ENCODE data around the gene GPR85. TPM values are rescaled to one million over a fixed set of nuclear protein-coding genes. Genes with fewer than 3 reads are reported as not detected.

GPR85 gene
- total RNA-seq, 1 experiment from 2014 or later, result not detected

DNA sequence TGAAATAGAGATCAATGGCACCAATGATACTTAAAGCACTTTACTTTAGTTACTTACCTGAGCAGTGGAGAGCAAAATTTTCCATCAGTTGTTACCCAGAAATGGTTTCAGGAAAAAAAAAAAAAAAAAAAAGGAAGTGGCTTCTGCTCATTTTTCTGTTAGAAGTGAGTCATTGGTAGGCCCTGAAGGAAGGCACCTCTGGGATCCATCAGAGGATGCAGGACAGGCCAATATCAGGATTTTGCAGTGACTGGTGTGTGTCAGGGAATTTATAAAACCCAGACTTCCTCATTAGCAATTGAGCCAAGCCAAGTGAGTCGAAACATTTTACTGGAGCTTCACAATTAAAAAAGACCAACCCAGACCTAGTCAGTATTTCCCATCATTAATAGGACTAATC is 34.0 kb upstream of the GPR85 start:
- Histone ChIP-seq H3K79me2 (ENCODE audit: insufficient read depth, low read length) (no peaks in the 10 kb centered on the region), H3K56ac (ENCODE audit: insufficient read length, low read depth, low read length) (no peak overlapping the region), H4K8ac (replicated peaks; ENCODE audit: insufficient read length, low read depth, low read length) (no peak overlapping the region), H3K23ac (ENCODE audit: insufficient read length, low read depth, low read length) (no peak overlapping the region), H3K79me1 (ENCODE audit: insufficient read depth, low read depth, low read length, poor library complexity, severe bottlenecking) (no peaks in the 10 kb centered on the region), H3K14ac (ENCODE audit: insufficient read depth, low read length) (no peak overlapping the region), H2BK20ac (ENCODE audit: low read depth, low read length, poor library complexity, severe bottlenecking) (no peak overlapping the region), H3K27ac (ENCODE audit: insufficient read length, low read depth, low read length) (no peak overlapping the region), H2BK15ac (ENCODE audit: low read depth, low read length) (no peak overlapping the region), H2AFZ (ENCODE audit: low read length) (no peak overlapping the region), H2BK12ac (ENCODE audit: insufficient read length, low read depth, low read length) (no peak overlapping the region), H3K23me2 (ENCODE audit: insufficient read length, low read depth, low read length, poor library complexity, severe bottlenecking) (peaks cover 4% of the 10 kb centered on the region), H2BK5ac (ENCODE audit: insufficient read length, low read length) (no peak overlapping the region), H2BK120ac (ENCODE audit: low read depth, low read length, poor library complexity, severe bottlenecking) (no peak overlapping the region), H3K9ac (ENCODE audit: extremely low read depth, insufficient read length, low read length) (no peak overlapping the region), H2AK5ac (ENCODE audit: insufficient read length, low read length) (no peak overlapping the region), H3K4me1 (ENCODE audit: insufficient read depth, low read length) (no peaks in the 10 kb centered on the region; the same call in 1 of the 2 replicates), H4K91ac (ENCODE audit: insufficient read length, low read depth, low read length) (no peak overlapping the region), H4K5ac (ENCODE audit: insufficient read length, low read depth, low read length) (no peak overlapping the region), H3K9me3 (ENCODE audit: control insufficient read depth, low read depth, low read length) (no peaks in the 10 kb centered on the region), H3K4me2 (ENCODE audit: insufficient read depth, insufficient read length, low read length) (no peak overlapping the region), H3K4ac (ENCODE audit: low read depth, low read length) (no peak overlapping the region), H3T11ph (ENCODE audit: low read length) (no peak overlapping the region), H3K27me3 (ENCODE audit: insufficient read depth, low read length) (no peaks in the 10 kb centered on the region), H3K18ac (ENCODE audit: insufficient read length, low read depth, low read length) (no peak overlapping the region), H4K20me1 (ENCODE audit: control insufficient read depth, insufficient read depth, insufficient read length) (no peaks in the 10 kb centered on the region)
- H3K36me3 Mint-ChIP-seq (ENCODE audit: insufficient read depth in 1 of 3, low read depth in 3 of 3), result peaks cover 0 to 11% (median 10%) of the 10 kb centered on the region in 3 experiments; a peak in 5 of 7 replicates
- DNase-seq, result no peak
- no peak overlapping the region for H3K27ac Mint-ChIP-seq
- peaks cover 10 to 14% of the 10 kb centered on the region in 2 experiments for H3K4me1 Mint-ChIP-seq
- H3K27me3 Mint-ChIP-seq (ENCODE audit: low read depth), result peaks cover 20% of the 10 kb centered on the region
- no CpG with 5 or more reads among the region's 1 CpG for WGBS (ENCODE audit: extremely low coverage, insufficient read length, low lambda C conversion rate)
- no peak overlapping the region for H3K4me3 Mint-ChIP-seq
- H3K9me3 Mint-ChIP-seq, result no peaks in the 10 kb centered on the region
- TF ChIP-seq, protein P1, sequence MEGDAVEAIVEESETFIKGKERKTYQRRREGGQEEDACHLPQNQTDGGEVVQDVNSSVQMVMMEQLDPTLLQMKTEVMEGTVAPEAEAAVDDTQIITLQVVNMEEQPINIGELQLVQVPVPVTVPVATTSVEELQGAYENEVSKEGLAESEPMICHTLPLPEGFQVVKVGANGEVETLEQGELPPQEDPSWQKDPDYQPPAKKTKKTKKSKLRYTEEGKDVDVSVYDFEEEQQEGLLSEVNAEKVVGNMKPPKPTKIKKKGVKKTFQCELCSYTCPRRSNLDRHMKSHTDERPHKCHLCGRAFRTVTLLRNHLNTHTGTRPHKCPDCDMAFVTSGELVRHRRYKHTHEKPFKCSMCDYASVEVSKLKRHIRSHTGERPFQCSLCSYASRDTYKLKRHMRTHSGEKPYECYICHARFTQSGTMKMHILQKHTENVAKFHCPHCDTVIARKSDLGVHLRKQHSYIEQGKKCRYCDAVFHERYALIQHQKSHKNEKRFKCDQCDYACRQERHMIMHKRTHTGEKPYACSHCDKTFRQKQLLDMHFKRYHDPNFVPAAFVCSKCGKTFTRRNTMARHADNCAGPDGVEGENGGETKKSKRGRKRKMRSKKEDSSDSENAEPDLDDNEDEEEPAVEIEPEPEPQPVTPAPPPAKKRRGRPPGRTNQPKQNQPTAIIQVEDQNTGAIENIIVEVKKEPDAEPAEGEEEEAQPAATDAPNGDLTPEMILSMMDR (conservative IDR thresholded peaks at IDR 0.05), result no peak
